Measurements from ENCODE around the gene TRAPPC10. TPM values are rescaled to one million over a fixed set of nuclear protein-coding genes. Genes with fewer than 3 reads are reported as not detected.
"Not testable (repeated sequence)": the region's sequence is repeated elsewhere in the genome, so short reads cannot be mapped to it uniquely, and the experiment has no call there.

TRAPPC10 gene
- total and polyA plus RNA-seq, 7 donors, result 8.4 to 27.3 (median 19.6) TPM

GRCh38 chr21:44089001-44089911 is 77.1 kb downstream of the TRAPPC10 start:
- H3K36me3 ChIP-seq, result peaks cover 11 to 98% (median 52%) of the 10 kb centered on the region in 4 donors
- 16 to 51% methylated on average over 30 of the region's 30 CpGs for WGBS, 2 donors

GRCh38 chr21:44090325-44090724 is 78.2 kb downstream of the TRAPPC10 start:
- H3K4me1 ChIP-seq, result peaks cover 0 to 8% (median 0%) of the 10 kb centered on the region in 4 donors
- peaks cover 11 to 98% (median 49%) of the 10 kb centered on the region in 4 donors for H3K36me3 ChIP-seq
- no peak overlapping the region for H3K27ac ChIP-seq
- no peak for DNase-seq
- H3K27me3 ChIP-seq, result no peaks in the 10 kb centered on the region
- TF ChIP-seq CTCF (IDR thresholded peaks at IDR 0.05), result no peak
- no peak for TF ChIP-seq POLR2AphosphoS5 (IDR thresholded peaks at IDR 0.05)
- no peak for TF ChIP-seq EP300 (IDR thresholded peaks at IDR 0.05)
- no peak for TF ChIP-seq POLR2A (IDR thresholded peaks at IDR 0.05)
- intact Hi-C loops (cut with DNase I), result no loop called here
- WGBS, 2 donors, result 15 to 32% methylated on average over 8 of the region's 8 CpGs
- H3K9me3 ChIP-seq, result no peaks in the 10 kb centered on the region
- no peak overlapping the region for H3K4me3 ChIP-seq

More at GRCh38 chr21:44089001-44089911, 77.1 kb downstream of the TRAPPC10 start:
- DNase-seq, result peak; percentile 30
- intact Hi-C loops (cut with DNase I), result no loop called here
- no peak for TF ChIP-seq POLR2AphosphoS5 (IDR thresholded peaks at IDR 0.05)
- TF ChIP-seq POLR2A (IDR thresholded peaks at IDR 0.05), result peak in 1 of 2 donors; percentile 42
- H3K4me3 ChIP-seq, result no peak overlapping the region
- H3K4me1 ChIP-seq, result peaks cover 0 to 8% (median 0%) of the 10 kb centered on the region in 4 donors
- no peaks in the 10 kb centered on the region for H3K9me3 ChIP-seq
- H3K27me3 ChIP-seq, result no peaks in the 10 kb centered on the region
- no peak overlapping the region for H3K27ac ChIP-seq

GRCh38 chr21:44092211-44092610 is 80.1 kb downstream of the TRAPPC10 start:
- intact Hi-C loops (cut with DNase I), result no loop called here
- TF ChIP-seq POLR2AphosphoS5 (IDR thresholded peaks at IDR 0.05) (no peak), EP300 (IDR thresholded peaks at IDR 0.05) (no peak), CTCF (IDR thresholded peaks at IDR 0.05) (no peak), POLR2A (IDR thresholded peaks at IDR 0.05) (no peak)
- DNase-seq, result no peak
- WGBS, 2 donors, result 23 to 61% methylated on average over 9 of the region's 9 CpGs
- Histone ChIP-seq H3K4me1 (peaks cover 0 to 2% (median 0%) of the 10 kb centered on the region in 4 donors), H3K9me3 (no peaks in the 10 kb centered on the region), H3K36me3 (peaks cover 11 to 83% (median 46%) of the 10 kb centered on the region in 4 donors), H3K27ac (no peak overlapping the region), H3K4me3 (no peak overlapping the region), H3K27me3 (no peaks in the 10 kb centered on the region)

- Histone ChIP-seq H3K27me3 (no peaks in the 10 kb centered on the region), H3K27ac (no peak overlapping the region), H3K4me3 (no peak overlapping the region), H3K4me1 (no peaks in the 10 kb centered on the region), H3K36me3 (peaks cover 6 to 67% (median 33%) of the 10 kb centered on the region in 4 donors), H3K9me3 (no peaks in the 10 kb centered on the region)
- WGBS, 2 donors, result 23 to 75% methylated on average over 9 of the region's 9 CpGs
- no peak for DNase-seq
- intact Hi-C loops (cut with DNase I), result no loop called here
- no peak for TF ChIP-seq CTCF (IDR thresholded peaks at IDR 0.05)
- TF ChIP-seq EP300 (IDR thresholded peaks at IDR 0.05), result no peak
- TF ChIP-seq POLR2A (IDR thresholded peaks at IDR 0.05), result no peak
- TF ChIP-seq POLR2AphosphoS5 (IDR thresholded peaks at IDR 0.05), result no peak
Measured at GRCh38 chr21:44093761-44094160, 81.7 kb downstream of the TRAPPC10 start.

GRCh38 chr21:44094832-44095231 is 82.7 kb downstream of the TRAPPC10 start:
- no peaks in the 10 kb centered on the region for H3K9me3 ChIP-seq
- H3K36me3 ChIP-seq, result peaks cover 0 to 57% (median 23%) of the 10 kb centered on the region in 4 donors
- WGBS, 2 donors, result 20 to 65% methylated on average over 1 of the region's 1 CpG
- intact Hi-C loops (cut with DNase I), result no loop called here
- no peak overlapping the region for H3K27ac ChIP-seq
- H3K27me3 ChIP-seq, result no peaks in the 10 kb centered on the region
- no peak for DNase-seq
- no peaks in the 10 kb centered on the region for H3K4me1 ChIP-seq
- TF ChIP-seq POLR2A (IDR thresholded peaks at IDR 0.05) (no peak), EP300 (IDR thresholded peaks at IDR 0.05) (no peak), POLR2AphosphoS5 (IDR thresholded peaks at IDR 0.05) (no peak), CTCF (IDR thresholded peaks at IDR 0.05) (no peak)
- no peak overlapping the region for H3K4me3 ChIP-seq

- H3K4me3 ChIP-seq; H3K27ac ChIP-seq; intact Hi-C loops (cut with DNase I); H3K27me3 ChIP-seq; H3K9me3 ChIP-seq; H3K4me1 ChIP-seq; DNase-seq: not testable (repeated sequence)
- WGBS, 2 donors, result no CpG with 5 or more reads among the region's 6 CpGs
- peaks cover 0 to 20% (median 4%) of the 10 kb centered on the region in 4 donors for H3K36me3 ChIP-seq
Measured at GRCh38 chr21:44098507-44098906, 86.4 kb downstream of the TRAPPC10 start.

GRCh38 chr21:44098964-44099363 is 86.9 kb downstream of the TRAPPC10 start:
- H3K9me3 ChIP-seq; H3K4me3 ChIP-seq; H3K27ac ChIP-seq; H3K4me1 ChIP-seq; intact Hi-C loops (cut with DNase I); DNase-seq; H3K27me3 ChIP-seq: not testable (repeated sequence)
- no CpG with 5 or more reads among the region's 13 CpGs for WGBS, 2 donors
- H3K36me3 ChIP-seq, result peaks cover 0 to 15% (median 2%) of the 10 kb centered on the region in 4 donors
